Suppressor macrophage treated with lipopolysaccharide for 4 hours (primary cell): ENCODE results near the gene BCAN.
"Not testable (repeated sequence)": the region's sequence is repeated elsewhere in the genome, so short reads cannot be mapped to it uniquely, and the experiment has no call there.

Experiments used
- DNase-seq: peaks from one replicate; pipeline ENCODE4 v3.0.0-alpha.2; 2020

Gene BCAN, protein sequence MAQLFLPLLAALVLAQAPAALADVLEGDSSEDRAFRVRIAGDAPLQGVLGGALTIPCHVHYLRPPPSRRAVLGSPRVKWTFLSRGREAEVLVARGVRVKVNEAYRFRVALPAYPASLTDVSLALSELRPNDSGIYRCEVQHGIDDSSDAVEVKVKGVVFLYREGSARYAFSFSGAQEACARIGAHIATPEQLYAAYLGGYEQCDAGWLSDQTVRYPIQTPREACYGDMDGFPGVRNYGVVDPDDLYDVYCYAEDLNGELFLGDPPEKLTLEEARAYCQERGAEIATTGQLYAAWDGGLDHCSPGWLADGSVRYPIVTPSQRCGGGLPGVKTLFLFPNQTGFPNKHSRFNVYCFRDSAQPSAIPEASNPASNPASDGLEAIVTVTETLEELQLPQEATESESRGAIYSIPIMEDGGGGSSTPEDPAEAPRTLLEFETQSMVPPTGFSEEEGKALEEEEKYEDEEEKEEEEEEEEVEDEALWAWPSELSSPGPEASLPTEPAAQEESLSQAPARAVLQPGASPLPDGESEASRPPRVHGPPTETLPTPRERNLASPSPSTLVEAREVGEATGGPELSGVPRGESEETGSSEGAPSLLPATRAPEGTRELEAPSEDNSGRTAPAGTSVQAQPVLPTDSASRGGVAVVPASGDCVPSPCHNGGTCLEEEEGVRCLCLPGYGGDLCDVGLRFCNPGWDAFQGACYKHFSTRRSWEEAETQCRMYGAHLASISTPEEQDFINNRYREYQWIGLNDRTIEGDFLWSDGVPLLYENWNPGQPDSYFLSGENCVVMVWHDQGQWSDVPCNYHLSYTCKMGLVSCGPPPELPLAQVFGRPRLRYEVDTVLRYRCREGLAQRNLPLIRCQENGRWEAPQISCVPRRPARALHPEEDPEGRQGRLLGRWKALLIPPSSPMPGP

DNA sequence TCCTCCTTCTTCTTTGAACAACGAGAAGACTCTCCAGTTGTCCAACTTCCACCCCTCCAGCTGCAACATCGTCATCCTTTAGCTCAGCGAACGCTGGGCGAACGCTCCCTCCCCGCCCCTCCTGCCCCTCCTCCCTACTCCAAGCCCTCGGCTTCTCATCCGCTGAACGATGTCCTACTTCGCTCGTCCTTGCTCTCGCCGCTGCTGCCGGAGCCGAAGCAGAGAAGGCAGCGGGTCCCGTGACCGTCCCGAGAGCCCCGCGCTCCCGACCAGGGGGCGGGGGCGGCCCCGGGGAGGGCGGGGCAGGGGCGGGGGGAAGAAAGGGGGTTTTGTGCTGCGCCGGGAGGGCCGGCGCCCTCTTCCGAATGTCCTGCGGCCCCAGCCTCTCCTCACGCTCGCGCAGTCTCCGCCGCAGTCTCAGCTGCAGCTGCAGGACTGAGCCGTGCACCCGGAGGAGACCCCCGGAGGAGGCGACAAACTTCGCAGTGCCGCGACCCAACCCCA lies at the start of gene BCAN:
Gene BCAN, plus strand, starts transcription at position 357 of the 504 bp plus-strand sequence. CDS start 3,938 bp downstream, outside the sequence.
- no peak for DNase-seq

DNA sequence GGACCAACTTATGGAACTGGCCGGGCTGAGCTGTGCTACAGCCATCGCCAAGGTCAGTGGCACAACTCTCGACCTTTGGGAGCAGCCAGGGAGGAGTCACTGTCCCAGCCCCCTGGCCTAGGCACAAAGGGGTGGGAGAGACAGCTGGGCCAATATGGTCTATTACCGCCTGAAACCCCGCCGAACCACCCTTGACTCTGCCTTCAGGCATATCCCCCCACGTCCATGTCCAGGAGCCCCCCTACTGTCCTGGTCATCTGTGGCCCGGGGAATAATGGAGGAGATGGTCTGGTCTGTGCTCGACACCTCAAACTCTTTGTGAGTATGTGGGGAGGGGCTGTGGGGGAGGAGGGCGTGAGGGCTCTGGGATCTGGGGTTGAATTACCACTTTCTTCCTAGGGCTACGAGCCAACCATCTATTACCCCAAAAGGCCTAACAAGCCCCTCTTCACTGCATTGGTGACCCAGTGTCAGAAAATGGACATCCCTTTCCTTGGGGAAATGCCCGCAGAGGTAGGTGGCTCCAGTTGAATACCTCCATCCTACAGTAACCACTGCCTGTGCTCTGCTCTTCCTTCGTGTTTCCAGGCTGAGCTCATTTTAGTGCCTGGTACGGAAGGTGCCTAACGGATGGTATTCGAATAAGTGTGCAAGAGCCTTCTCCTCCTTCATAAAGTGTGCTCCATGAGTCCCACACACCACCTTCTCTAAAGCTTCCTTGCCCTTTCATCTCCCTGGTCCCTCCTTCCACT lies 49.6 kb upstream of the BCAN start:
- DNase-seq: no peak

DNA sequence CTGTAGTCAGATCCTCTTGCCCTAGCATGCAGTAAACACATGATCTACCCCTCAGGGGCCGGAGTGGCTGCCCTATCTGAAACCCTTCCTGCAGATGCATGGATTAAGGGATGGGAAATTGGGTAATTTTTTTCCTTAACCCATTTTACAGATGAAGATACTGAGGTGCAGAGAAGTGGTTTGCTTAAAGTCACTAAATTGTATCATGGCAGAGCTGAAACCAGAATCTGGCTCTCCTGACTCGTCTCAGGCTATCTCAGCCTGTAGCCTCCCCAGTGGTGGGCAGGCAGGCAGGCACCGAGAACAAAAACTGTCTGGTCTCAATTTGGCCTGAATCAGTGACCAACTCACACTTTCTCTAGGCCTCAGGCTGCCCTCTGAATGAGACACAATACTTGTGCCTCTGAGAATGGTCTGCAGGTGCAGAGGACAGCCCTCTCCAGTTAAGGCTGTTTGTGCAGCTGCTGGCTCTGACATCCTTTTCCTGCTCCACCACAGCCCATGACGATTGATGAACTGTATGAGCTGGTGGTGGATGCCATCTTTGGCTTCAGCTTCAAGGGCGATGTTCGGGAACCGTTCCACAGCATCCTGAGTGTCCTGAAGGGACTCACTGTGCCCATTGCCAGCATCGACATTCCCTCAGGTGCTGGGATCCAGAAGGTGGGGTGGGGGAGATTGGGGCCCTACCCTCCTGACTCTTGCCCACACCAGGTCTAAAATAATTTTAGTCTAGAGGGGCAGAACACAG lies 48.8 kb upstream of the BCAN start:
- DNase-seq: no peak

DNA sequence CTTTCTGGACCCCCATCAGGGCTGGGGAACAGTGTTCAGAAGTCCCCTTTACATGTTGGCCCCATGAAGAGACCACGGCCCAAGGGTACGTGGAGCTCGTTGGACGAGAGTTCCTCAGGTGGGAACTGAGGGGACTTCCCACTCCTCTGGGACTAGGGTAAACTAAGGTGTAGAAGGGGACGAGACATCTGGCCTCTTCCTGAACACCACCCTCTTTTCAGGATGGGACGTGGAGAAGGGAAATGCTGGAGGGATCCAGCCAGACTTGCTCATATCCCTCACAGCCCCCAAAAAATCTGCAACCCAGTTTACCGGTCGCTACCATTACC lies 48.3 kb upstream of the BCAN start:
- DNase-seq: no peak

DNA sequence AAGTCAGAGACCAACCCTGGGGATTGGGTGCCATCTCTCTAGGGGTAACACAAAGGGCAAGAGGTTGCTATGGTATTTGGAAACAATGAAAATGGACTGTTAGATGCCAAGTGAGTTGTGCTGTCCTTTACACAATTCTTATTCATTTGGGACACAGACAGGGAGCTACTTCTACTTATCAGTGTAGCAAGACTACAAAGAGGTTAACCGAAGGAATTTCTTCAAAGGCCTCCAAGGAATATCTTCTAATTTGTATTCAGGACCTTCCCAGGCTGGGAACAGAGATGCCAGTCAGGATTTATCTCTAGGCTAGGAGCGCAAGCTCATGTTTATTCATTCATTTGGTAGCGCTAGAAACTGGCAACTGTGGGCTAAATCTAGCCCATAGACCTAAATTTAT lies 47.7 kb upstream of the BCAN start:
- no peak for DNase-seq

DNA sequence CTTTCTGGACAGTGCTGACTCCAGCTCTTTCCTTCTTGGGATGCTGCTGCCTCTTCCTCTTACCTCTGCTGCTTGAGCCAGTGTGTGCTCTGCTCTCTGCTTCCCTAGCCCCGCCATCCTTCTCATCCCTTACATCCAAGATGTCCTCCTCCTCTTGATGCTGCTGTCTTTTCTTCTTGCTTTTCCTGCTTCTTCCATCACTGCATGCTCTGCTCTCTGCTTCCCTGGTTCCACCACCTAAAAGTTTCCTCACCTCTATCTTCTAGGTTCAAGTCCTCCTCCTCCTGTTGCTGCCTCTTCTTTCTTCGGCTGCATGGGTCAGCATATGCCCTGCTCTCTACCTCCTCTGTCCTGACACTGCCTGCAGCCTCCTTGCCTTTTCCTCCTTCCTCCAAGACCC lies 46.9 kb upstream of the BCAN start:
- no peak for DNase-seq

DNA sequence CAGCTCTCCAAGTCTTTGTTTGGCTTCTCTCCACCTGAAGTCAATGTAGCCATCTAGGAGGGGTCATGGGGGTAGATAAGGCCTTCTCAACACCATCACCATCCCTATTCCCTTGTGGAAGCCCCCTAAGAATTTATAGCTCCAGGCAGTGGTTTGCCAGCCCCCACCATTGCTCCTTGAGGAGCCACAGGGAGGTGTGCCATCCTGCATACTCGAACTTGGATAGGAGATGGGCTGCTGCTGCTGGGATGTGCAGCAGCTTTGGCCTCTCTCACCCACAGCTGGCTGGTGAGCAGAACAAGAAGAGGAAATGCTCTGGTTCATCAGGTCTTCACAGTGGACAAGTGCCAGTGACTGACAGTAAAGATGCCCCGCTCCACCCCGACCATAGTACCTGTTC lies 45.5 kb upstream of the BCAN start:
- no peak for DNase-seq

DNA sequence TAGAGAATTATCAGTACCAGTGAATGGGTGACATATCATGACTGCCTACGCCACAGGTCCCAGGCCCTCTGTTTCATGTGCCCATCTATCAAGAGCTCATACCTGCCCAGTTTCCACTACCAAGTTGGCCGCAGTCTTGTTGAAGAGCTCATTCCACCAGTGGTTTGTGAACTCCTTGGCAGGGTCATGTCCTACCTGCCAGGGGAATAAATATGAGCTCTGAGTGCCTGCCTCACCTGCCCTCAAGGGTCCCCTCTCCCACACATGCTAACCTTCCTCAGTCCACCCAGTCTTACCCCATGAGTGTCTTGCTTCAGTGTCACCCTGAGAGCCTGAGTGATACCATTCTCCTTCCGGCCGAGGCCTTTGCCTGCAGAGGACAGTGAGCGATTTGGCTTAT lies 43.8 kb upstream of the BCAN start:
- no peak for DNase-seq

DNA sequence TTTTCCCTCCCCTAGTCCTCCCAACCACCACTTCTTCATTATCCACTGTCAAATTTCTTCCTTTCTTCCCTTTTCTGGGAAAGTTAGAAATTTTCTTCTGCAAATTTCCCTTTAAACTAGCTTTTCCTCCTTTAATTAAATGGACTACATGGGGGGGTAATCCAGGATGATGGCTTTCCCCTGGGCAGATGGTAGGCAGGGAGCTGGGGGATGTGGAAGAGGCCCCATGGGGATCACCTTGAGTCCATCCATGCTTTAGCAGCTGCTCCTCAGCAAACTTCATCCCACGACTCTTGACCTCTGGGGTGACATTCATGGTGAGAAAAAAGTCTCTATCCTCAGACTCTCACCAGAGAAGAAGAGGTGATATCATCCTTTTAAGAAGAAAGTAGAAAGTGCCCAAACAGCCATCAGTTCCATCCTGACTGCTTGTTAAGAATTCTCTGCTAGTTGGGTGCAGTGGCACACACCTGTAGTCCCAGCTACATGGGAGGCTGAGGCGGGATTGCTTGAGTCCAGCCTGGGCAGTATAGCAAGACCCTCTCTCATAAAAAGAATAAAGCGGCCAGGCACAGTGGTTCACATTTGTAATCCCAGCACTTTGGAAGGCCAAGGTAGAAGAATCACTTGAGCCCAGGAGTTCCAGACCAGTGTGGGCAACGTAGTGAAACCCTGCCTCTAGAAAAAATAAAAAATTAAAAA lies 43.0 kb upstream of the BCAN start:
- DNase-seq: no peak

DNA sequence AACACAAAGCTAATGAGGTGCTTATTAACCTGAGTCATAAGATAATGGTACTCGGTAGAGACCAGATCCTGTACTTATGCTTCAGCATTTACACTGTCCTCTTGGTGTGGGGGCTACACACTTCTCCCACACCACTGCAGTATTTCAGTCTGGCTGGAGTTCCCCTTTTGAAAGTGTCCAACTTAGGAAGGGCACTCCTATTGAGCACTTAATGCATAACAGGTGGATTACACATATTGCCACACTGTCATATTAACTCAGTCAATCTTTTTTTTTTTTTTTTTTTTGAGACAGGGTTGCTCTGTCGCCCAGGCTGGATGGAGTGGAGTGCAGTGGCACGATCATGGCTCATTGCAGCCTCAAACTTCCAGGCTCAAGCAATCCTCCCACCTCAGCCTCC lies 42.1 kb upstream of the BCAN start:
- DNase-seq: peak; percentile 40

DNA sequence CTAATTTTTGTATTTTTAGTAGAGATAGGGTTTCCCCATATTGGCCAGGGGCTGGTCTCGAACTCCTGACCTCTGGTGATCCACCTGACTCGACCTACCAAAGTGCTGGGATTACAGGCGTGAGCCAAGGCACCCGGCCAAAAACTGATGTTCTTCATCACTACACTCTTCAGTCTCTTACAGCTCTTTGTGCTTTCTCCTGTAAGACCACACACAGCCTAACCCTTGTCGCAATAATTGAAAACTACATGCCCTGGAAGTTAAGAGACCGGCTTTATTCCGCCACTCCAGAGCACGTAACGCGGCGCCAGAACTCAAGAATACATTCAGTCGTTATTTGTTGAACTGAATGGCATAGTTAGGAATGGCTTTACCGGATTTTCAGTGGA lies 41.2 kb upstream of the BCAN start:
- DNase-seq: no peak

DNA sequence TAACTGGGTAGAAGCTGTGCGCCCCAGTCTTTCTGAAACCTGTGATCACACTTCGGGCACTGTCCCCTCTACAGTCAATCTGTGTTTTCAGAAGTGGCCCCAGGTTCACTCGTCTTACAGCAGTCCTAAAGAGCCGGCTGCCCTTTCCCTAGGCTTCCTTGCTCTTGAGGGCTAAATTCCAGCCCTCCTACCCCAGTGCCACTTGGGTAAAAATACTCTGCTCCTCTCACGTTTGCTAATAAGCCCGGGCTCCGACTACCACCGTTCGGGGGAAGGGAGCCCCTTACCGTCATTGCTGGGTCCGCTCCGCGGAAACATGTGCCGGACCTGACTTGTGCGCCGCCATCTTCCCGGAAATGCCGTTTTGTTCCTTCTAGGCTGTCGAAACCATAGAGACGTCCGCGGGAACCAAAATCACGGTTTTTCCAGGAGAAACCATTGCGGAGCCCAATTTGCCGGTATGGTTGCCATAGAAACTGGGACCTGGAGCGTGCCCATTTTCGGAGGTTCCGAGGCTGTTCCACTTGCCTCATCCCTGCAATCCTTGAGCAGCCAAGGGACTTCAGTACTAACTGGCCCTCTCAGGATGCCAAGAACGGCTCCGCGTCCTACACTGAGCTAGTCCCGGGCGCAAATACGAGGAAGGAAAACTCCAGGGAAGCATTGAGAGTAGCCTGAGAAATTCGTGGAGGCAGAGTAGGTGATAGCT lies 40.6 kb upstream of the BCAN start, which contains the start of gene GPATCH4:
Gene GPATCH4, minus strand, starts transcription at position 358 of the 709 bp plus-strand sequence.
- peak; percentile 88 for DNase-seq

DNA sequence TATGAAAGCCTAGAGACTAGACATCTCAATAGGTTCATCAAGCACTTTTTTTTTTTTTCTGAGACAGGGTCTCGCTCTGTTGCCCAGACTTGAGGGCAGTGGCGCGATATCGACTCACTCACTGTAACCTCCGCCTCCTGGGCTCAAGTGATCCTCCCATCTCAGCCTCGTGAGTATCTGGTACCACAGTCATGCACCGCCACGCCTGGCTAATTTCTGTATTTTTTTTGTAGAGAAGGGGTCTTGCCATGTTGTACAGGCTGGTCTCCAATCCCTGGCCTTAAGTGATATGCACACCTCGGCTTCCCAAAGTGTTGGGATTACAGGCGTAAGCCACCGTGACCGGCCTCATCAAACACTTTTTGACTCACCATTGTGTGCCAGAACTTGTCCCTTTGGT lies 40.0 kb upstream of the BCAN start:
- no peak for DNase-seq

DNA sequence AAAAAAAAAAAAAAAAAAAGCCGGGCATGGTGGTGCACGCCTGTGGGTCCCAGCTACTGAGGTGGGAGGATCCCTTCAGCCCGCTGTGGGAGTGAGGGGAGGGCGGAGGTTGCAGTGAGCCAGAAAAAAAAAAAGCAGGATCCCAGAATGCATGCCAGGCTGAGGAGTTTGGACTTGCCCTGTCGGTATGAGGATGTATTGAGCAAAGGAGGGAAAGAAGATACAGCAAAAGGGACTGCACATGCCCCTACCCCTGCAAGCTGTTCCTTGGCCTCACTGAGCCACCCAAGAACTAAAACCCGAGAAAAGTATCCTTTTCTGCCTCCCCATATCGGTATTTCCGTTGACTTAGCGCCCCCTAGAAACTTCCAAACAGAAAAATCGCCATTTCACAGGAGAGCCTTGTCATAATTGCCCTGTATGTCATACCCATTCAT lies 39.3 kb upstream of the BCAN start:
- peak; percentile 48 for DNase-seq

DNA sequence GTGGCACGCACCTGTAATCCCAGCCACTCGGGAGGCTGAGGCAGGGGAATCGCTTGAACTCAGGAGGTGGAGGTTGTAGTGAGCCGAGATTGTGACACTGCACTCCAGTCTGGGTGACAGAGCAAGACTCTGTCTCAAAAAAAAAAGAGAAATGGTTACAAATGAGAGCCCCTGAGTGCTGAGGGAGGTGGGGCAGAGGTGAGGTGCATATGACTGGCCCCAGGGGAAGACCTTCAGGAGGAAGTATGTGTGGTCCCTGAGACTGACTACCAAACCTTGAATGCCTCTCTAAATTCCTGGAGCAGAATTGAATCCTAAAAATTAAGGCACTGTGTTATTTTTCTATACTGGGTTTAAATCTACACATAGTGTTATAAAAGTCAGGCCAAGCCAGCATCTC lies 34.6 kb upstream of the BCAN start:
- DNase-seq: not testable (repeated sequence)

DNA sequence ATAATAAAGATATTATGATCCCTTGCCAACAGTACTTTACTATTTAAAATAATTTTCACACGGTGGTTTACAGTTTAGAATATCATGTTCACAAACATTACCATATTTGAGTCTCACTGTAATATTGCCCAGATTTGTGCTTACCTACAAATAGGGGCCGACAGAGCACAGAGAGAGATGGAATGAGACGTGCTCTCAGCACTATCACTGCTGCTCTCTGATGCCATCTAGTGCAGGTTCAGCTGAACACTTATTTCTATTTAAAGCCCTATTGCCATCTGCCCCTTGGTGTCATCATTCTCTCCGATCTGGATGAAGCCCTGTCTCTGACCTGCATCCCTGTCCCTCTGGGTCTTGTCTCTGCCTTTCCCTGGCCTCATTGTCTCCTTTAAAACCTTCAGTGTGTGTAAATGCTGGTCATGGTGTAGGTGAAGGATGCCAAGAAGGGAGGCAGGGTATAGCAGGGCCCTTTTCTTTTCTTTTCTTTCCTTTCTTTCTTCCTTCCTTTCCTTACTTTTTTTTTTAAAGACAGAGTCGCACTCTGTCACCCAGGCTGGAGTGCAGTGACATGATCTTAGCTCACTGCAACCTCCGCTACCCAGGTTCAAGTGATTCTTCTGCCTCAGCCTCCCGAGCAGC lies 33.8 kb upstream of the BCAN start:
- peak; percentile 78 for DNase-seq

DNA sequence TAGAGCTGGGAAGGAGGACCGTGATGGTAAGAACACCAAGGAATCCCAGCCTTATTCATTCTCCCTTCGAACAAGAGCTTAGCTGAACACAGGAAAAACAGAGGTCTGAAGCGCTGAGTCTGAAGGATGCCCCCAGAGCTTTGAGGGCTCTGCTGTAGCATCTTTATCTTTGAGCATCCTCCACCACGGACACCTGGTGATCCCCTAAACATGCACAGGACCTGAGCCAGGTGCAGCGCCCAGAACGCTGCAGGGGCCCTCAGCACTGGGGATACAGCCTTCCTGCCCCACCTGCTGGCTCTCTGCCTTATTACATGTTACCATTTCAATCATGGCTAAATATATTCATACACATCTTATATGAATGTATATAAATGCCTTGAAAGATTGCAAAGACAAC lies 32.9 kb upstream of the BCAN start:
- DNase-seq: peak; percentile 37

DNA sequence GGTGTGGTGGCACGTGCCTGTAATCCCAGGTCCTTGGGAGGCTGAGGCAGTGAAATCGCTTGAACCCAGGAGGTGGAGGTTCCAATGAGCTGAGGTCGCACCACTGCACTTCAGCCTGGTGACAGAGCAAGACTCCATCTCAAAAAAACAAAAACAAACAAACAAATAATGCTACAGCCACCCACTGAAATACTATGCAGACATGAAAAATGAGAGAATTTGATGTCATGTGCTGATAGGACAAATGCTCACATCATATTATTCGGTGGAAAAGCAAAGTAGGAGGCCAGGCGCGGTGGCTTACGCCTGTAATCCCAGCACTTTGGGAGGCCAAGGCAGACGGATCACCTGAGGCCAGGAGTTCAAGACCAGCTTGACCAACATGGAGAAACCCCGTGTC lies 31.8 kb upstream of the BCAN start:
- DNase-seq: not testable (repeated sequence)

DNA sequence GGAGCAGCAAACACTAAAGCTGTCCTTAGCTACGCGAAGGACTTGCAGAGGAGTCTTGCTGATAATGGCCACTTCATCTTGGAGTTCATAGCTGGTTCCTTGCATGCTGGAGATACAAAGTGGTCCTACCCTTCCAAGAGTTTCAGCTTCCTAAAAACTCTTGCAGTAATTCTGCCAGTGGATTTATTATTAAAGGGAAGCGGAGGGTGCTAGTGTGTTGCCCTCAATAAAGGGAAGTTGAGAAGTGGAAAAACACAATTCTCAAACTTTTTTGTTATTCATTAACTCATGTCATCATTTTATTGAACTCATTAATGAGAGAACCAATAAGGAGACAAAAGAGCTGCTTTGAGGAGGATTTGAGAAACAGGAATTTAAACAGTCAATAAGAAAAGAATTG lies 29.3 kb upstream of the BCAN start:
- no peak for DNase-seq

DNA sequence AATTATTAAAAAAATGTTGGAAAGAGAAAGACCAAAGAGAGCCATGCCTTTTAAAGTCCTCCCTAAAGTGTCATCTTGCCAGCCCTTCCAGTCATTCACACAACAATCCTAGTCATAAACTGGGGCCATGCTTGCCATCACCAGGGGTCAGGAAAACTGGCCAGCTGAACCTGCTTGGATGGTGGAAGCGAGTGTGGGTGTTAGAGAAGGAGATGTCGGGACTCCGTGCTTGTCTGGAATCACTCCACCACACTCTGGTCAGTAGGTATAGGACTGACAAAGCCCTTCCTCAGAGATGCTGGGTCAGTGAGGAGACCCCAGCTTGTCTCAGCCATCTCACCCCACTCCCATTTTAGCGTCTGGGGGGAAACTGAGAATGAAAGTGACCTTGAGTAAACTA lies 26.0 kb upstream of the BCAN start:
- no peak for DNase-seq

DNA sequence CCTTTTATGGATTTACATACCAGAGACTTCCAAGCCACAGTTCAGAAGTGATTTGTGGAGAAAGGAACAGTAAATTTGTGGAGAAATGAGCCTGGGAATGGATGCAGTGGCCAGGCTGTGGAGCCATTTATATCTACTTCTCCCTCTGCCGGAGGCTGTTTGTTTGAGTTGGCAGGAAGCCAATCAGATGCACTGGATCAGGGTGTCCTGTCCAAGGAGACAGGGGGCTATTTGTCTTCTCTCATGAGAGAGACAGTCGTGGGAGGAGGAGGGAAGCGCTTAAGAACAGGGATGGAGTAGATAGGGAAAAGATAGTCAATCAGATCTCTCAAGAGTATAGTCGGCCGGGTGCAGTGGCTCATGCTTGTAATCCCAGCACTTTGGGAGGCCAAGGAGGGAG lies 25.5 kb upstream of the BCAN start:
- DNase-seq: no peak
